Colonic mucosa (tissue), 4 donors: ENCODE data around the gene DIMT1. TPM values are rescaled to one million over a fixed set of nuclear protein-coding genes. Genes with fewer than 3 reads are reported as not detected.

Experiments used
- DNase-seq: peaks from one replicate; pipeline ENCODE4 v3.0.0-alpha.2; 2020
- H3K27ac ChIP-seq: fragments of 200-600 bp; one replicate; pipeline ENCODE4 v1.8.0; 2021
- H3K27me3 ChIP-seq: fragments of 200-600 bp; one replicate; pipeline ENCODE4 v1.8.0; 2021
- H3K36me3 ChIP-seq: fragments of 200-600 bp; one replicate; pipeline ENCODE4 v1.8.0; 2021
- H3K4me1 ChIP-seq: fragments of 200-600 bp; one replicate; pipeline ENCODE4 v1.8.0; 2021; ENCODE audit warnings: mild to moderate bottlenecking
- H3K4me3 ChIP-seq: fragments of 200-600 bp; one replicate; pipeline ENCODE4 v1.8.0; 2021
- H3K9ac ChIP-seq, 2 donors: one replicate each; pipeline ENCODE4 v1.7.0; 2013; ENCODE audit warnings: control low read depth in 2 of 2, low read depth in 2 of 2, low read length in 2 of 2
- H3K9me3 ChIP-seq: fragments of 200-600 bp; one replicate; pipeline ENCODE4 v1.8.0; 2021
- intact Hi-C: fragments of 100-400 bp; cut with DNase I; formaldehyde crosslinking; loops from one replicate; pipeline ENCODE4 v1.14.1; 2022
- total RNA-seq, 2 donors: library from RNA; stranded (reverse); fragmentation: NEBNext Ultra II Directional in 1 of 2; extraction: Animal tissue kit (Norgen Biotek cat#: 25700) in 1 of 2; gene quantifications; one replicate each; pipeline ENCODE4 v1.2.1, GENCODE V29; 2021
- TF ChIP-seq, protein P1 (sequence below): fragments of 200-600 bp; IDR thresholded peaks from one replicate; pipeline ENCODE4 v1.8.0; 2022; ENCODE audit warnings: antibody characterized with exemption, mild to moderate bottlenecking
- donor health status: healthy.
- donor health status: DM: no; HTN: no; CAD: no.
- donor health status: DM: no; HTN: no; CAD: no.

The DIMT1 gene
- total RNA-seq, 2 donors from 2014 or later, result 12.4 to 15.2 TPM

GRCh38 chr5:62369039-62369438 lies 34.7 kb downstream of the DIMT1 start:
- intact Hi-C loops, result no loop called here
- no peak overlapping the region for H3K27ac ChIP-seq
- H3K9me3 ChIP-seq, result no peaks in the 10 kb centered on the region
- H3K9ac ChIP-seq, result no peak overlapping the region
- TF ChIP-seq, protein P1, sequence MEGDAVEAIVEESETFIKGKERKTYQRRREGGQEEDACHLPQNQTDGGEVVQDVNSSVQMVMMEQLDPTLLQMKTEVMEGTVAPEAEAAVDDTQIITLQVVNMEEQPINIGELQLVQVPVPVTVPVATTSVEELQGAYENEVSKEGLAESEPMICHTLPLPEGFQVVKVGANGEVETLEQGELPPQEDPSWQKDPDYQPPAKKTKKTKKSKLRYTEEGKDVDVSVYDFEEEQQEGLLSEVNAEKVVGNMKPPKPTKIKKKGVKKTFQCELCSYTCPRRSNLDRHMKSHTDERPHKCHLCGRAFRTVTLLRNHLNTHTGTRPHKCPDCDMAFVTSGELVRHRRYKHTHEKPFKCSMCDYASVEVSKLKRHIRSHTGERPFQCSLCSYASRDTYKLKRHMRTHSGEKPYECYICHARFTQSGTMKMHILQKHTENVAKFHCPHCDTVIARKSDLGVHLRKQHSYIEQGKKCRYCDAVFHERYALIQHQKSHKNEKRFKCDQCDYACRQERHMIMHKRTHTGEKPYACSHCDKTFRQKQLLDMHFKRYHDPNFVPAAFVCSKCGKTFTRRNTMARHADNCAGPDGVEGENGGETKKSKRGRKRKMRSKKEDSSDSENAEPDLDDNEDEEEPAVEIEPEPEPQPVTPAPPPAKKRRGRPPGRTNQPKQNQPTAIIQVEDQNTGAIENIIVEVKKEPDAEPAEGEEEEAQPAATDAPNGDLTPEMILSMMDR, result no peak
- no peak for DNase-seq
- no peaks in the 10 kb centered on the region for H3K4me1 ChIP-seq
- H3K4me3 ChIP-seq, result no peak overlapping the region
- H3K27me3 ChIP-seq, result no peaks in the 10 kb centered on the region
- no peaks in the 10 kb centered on the region for H3K36me3 ChIP-seq

DNA sequence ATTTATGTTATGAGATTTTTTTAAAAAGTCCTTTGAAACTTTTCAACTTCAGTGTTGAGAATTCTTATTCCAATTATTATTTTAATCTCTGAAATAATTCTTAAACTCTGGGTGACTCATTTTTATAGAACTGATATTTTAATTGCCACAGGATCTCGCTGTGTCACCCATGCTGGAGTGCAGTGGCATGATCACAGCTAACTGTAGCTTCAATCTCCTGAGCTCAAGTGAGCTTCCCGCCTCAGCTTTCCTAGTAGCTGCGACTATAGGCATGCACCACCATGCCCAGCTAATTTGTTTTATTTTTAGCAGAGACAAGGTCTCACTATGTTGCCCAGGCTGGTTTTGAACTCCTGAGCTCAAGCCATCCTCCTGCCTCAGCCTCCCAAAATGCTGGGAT lies 41.0 kb downstream of the DIMT1 start:
- no peak for DNase-seq
- no peaks in the 10 kb centered on the region for H3K36me3 ChIP-seq
- no peak overlapping the region for H3K27ac ChIP-seq
- H3K9me3 ChIP-seq, result no peaks in the 10 kb centered on the region
- intact Hi-C loops, result no loop called here
- H3K27me3 ChIP-seq, result no peaks in the 10 kb centered on the region
- no peak overlapping the region for H3K9ac ChIP-seq
- TF ChIP-seq, protein P1, result no peak
- H3K4me3 ChIP-seq, result no peak overlapping the region
- no peaks in the 10 kb centered on the region for H3K4me1 ChIP-seq

DNA sequence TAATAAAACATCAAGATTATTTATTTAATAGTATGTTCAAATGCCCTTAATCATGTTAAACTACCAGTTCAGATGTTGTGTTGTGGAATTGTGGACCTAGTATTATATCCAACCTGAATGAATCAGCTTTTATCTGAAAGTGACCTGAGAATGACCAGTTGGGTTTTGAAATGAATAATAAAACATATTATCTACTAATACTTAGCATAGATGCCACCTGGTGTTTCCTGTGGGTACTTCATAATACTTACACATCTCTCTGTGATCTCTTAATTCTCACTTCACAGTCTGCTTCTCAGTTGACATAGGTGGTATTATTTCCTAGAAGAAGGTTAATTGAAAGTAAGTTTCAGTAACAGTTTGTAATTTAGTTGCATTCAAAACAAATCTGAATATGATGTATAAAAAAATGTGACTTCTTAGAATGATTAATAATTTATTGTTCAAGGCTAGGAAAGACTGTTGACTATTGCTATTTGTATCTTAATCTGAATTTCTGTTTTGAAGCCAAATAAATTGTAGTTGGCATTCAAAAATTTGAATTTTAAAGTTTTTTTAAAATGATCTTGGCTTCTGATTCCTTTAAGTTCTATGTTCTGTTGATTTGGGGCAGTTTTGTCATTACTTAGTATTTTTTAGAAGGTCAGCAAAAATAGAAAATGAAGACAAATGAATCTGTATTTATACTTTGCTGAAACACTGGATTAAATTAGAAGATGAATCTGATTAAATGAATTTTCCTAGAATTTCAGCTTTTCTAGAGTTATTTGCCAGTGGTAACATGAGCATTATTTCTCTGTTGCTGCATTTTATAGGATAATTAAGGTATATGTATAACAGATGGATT lies 49.5 kb downstream of the DIMT1 start:
- Histone ChIP-seq H3K4me1 (no peaks in the 10 kb centered on the region), H3K27me3 (no peaks in the 10 kb centered on the region), H3K4me3 (no peak overlapping the region), H3K36me3 (no peaks in the 10 kb centered on the region), H3K27ac (no peak overlapping the region), H3K9me3 (no peaks in the 10 kb centered on the region), H3K9ac (no peak overlapping the region)
- no peak for DNase-seq
- TF ChIP-seq, protein P1, result peak; percentile 65
- intact Hi-C loops, result loop anchor here (10.0 kb wide), 1 partner anchor 139 kb away; no protein-coding TSS in a partner anchor

GRCh38 chr5:62348723-62349481 lies 54.8 kb downstream of the DIMT1 start:
- Histone ChIP-seq H3K27me3 (no peaks in the 10 kb centered on the region), H3K27ac (no peak overlapping the region), H3K4me1 (no peaks in the 10 kb centered on the region), H3K9ac (no peak overlapping the region), H3K9me3 (no peaks in the 10 kb centered on the region), H3K36me3 (no peaks in the 10 kb centered on the region), H3K4me3 (no peak overlapping the region)
- no peak for DNase-seq
- TF ChIP-seq, protein P1, result no peak
- intact Hi-C loops, result no loop called here

DNA sequence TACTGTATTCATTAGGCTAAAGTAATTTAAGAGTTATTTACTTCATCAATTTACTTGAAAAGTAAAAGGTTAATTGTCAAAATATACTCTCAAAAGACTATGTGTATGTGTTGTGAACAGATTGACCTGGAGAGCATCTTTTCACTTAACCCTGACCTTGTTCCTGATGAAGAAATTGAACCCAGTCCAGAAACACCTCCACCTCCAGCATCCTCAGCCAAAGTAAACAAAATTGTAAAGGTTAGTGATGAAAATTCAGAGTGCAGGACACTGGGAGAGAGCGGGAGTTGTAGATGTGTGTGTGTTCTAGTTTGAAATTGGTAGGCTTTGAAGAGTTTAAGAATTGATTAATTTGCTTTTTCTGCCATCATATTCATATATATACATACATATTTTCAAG lies 55.8 kb downstream of the DIMT1 start:
- TF ChIP-seq, protein P1, result no peak
- DNase-seq, result no peak
- no peak overlapping the region for H3K9ac ChIP-seq
- H3K27ac ChIP-seq, result no peak overlapping the region
- H3K4me3 ChIP-seq, result no peak overlapping the region
- H3K4me1 ChIP-seq, result no peaks in the 10 kb centered on the region
- no peaks in the 10 kb centered on the region for H3K9me3 ChIP-seq
- H3K27me3 ChIP-seq, result no peaks in the 10 kb centered on the region
- H3K36me3 ChIP-seq, result no peaks in the 10 kb centered on the region
- intact Hi-C loops, result no loop called here
